HepG2 (cell line): ENCODE measurements around the gene MRPS34.

Experiments used
- EZH2 ChIP-seq: conservative IDR thresholded peaks from 2 replicates; pipeline ENCODE4 v1.6.1; 2012; ENCODE audit warnings: mild to moderate bottlenecking, low read depth, low read length, moderate library complexity
- HOXA5 ChIP-seq: sonication (generic); formaldehyde crosslinking; IDR thresholded peaks from 2 replicates; pipeline ENCODE4 v1.4.0; 2020; ENCODE audit warnings: missing genetic modification reagents
- TF ChIP-seq, protein P1 (sequence below): sonication (generic); formaldehyde crosslinking; IDR thresholded peaks from 2 replicates; pipeline ENCODE4 v1.5.0; 2020; ENCODE audit warnings: mild to moderate bottlenecking, missing genetic modification reagents, moderate library complexity

DNA sequence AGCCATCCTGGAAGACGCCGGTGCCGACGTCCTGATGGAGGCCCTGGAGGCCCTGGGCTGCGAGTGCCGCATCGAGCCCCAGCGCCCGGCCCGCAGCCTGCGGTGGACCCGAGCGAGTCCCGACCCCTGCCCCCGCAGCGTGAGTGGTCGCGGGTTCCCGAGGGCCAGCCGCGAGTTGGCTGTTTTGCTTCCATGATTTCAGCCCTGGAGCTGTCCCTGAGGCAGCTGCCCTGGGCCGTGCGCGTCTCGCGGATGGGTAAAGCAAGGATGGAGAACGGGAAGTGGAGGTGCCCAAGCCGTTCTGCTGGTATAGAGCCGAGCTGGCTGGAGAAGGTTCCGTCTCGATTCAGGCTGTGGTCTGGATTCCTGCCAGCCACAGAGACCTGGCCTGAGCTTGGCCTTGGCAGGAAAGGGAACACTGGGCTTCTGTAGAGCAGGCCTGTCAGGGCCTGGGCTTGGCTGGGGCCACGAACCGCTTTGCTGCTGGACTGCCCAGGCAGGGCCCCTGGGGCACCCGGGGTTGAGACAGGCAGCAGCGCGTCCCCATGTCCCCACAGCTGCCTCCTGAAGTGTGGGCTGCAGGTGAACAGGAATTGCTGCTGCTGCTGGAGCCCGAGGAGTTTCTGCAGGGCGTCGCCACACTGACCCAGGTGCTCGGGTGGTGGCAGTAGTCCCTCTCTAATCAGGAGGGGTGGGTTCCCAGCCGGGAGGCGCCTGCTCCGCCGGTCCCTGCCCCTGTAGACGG, 941 bp upstream of the MRPS34 start:
- TF ChIP-seq, protein P1, sequence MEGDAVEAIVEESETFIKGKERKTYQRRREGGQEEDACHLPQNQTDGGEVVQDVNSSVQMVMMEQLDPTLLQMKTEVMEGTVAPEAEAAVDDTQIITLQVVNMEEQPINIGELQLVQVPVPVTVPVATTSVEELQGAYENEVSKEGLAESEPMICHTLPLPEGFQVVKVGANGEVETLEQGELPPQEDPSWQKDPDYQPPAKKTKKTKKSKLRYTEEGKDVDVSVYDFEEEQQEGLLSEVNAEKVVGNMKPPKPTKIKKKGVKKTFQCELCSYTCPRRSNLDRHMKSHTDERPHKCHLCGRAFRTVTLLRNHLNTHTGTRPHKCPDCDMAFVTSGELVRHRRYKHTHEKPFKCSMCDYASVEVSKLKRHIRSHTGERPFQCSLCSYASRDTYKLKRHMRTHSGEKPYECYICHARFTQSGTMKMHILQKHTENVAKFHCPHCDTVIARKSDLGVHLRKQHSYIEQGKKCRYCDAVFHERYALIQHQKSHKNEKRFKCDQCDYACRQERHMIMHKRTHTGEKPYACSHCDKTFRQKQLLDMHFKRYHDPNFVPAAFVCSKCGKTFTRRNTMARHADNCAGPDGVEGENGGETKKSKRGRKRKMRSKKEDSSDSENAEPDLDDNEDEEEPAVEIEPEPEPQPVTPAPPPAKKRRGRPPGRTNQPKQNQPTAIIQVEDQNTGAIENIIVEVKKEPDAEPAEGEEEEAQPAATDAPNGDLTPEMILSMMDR (CRISPR knock-in tag): peak; percentile 27
- no peak for TF ChIP-seq EZH2
- no peak for TF ChIP-seq HOXA5 (CRISPR knock-in tag)
